CD4-positive, alpha-beta T cell (primary cell): ENCODE measurements around the gene MACROD2. TPM values are rescaled to one million over a fixed set of nuclear protein-coding genes. Genes with fewer than 3 reads are reported as not detected.

ENCODE experiments used
- ATAC-seq: fragments of 200-7000 bp; cut with Tn5 transposase; one replicate; pipeline ENCODE4 v1.10.0; 2022; ENCODE audit warnings: mild to moderate bottlenecking; ENCODE audit not compliant: poor library complexity
- CTCF ChIA-PET: fragments of 350-600 bp; sonication (Branson Sonifier 250); formaldehyde crosslinking; loops from one replicate; lab custom pipeline; 2021; ENCODE audit warnings: antibody characterized with exemption, inconsistent platforms; lab: Charles Lee
- POLR2A ChIA-PET: fragments of 350-600 bp; sonication (Branson Sonifier 250); formaldehyde crosslinking; loops from one replicate; lab custom pipeline; 2021; ENCODE audit warnings: antibody characterized with exemption, inconsistent platforms; lab: Charles Lee
- DNase-seq, 14 experiments: peaks; one replicate each; pipeline ENCODE4 v3.0.0-alpha.2; 2013 to 2020; ENCODE audit warnings: mixed read lengths in 2 of 14
- H3K27ac ChIP-seq, 2 donors: one replicate each; pipeline versions ENCODE4 v1.5.1 to v1.7.0; 2013; ENCODE audit warnings: low read length in 2 of 2, low read depth in 1 of 2, mild to moderate bottlenecking in 1 of 2
- H3K27me3 ChIP-seq, 2 experiments: 1 replicate in 1 of 2; 2 replicates in 1 of 2; pipeline versions ENCODE4 v1.6.1 to v1.7.0; 2013; ENCODE audit warnings: low read length in 2 of 2, control low read depth in 1 of 2, mild to moderate bottlenecking in 1 of 2, moderate library complexity in 1 of 2; ENCODE audit not compliant: insufficient read depth in 2 of 2, control insufficient read depth in 1 of 2
- H3K36me3 ChIP-seq: one replicate; pipeline ENCODE4 v1.6.1; 2013; ENCODE audit warnings: low read length, control low read depth; ENCODE audit not compliant: insufficient read depth
- H3K4me1 ChIP-seq: one replicate; pipeline ENCODE4 v1.6.1; 2013; ENCODE audit warnings: low read length, control low read depth; ENCODE audit not compliant: insufficient read depth
- H3K4me3 ChIP-seq: one replicate; pipeline ENCODE4 v1.5.1; 2013; ENCODE audit warnings: mild to moderate bottlenecking, low read length, moderate library complexity
- H3K9me3 ChIP-seq, 2 experiments: 1 replicate in 1 of 2; 2 replicates in 1 of 2; pipeline versions ENCODE4 v1.6.1 to v1.7.0; 2013; ENCODE audit warnings: low read length in 2 of 2, mild to moderate bottlenecking in 2 of 2, control low read depth in 1 of 2, moderate library complexity in 1 of 2; ENCODE audit not compliant: control insufficient read depth in 1 of 2, insufficient read depth in 1 of 2
- H3K27ac Mint-ChIP-seq: one replicate; pipeline ENCODE4 v1.8.0; 2020; ENCODE audit warnings: mixed read lengths
- H3K27me3 Mint-ChIP-seq: one replicate; pipeline ENCODE4 v1.8.0; 2021; ENCODE audit warnings: mixed read lengths
- H3K36me3 Mint-ChIP-seq: one replicate; pipeline ENCODE4 v1.8.0; 2021; ENCODE audit warnings: low read depth, mixed read lengths
- H3K4me1 Mint-ChIP-seq: one replicate; pipeline ENCODE4 v1.8.0; 2021; ENCODE audit warnings: low read depth, mixed read lengths
- H3K4me3 Mint-ChIP-seq: one replicate; pipeline ENCODE4 v1.8.0; 2020; ENCODE audit warnings: mild to moderate bottlenecking, mixed read lengths
- H3K9me3 Mint-ChIP-seq: one replicate; pipeline ENCODE4 v1.8.0; 2020; ENCODE audit warnings: mixed read lengths
- intact Hi-C, 2 experiments: fragments of 100-400 bp; cut with DNase I in 1 of 2; cut with micrococcal nuclease in 1 of 2; formaldehyde crosslinking; loops; one replicate each; pipeline versions ENCODE4 v1.15.1 to v1.9.0; 2023 to 2025; cut with DNase I, micrococcal nuclease
- total RNA-seq, 174 experiments: library from RNA in 2 of 174; stranded (reverse) in 2 of 174; gene quantifications; one replicate each; pipeline ENCODE4 v1.2.3 and lab custom pipeline; 2021 to 2026
- TF ChIP-seq, protein P1 (sequence below): fragments of 200-600 bp; IDR thresholded peaks from one replicate; pipeline ENCODE4 v1.8.0; 2022; ENCODE audit warnings: antibody characterized with exemption, mild to moderate bottlenecking

Gene MACROD2
- total RNA-seq, 2 experiments from 2014 or later: not detected

- Histone ChIP-seq H3K4me3 (no peak overlapping the region), H3K36me3 (no peaks in the 10 kb centered on the region), H3K27ac (no peak overlapping the region), H3K9me3 (no peaks in the 10 kb centered on the region), H3K4me1 (no peaks in the 10 kb centered on the region), H3K27me3 (no peaks in the 10 kb centered on the region)
- ATAC-seq: no peak
- H3K4me1 Mint-ChIP-seq: no peaks in the 10 kb centered on the region
- DNase-seq: no peak
- H3K27me3 Mint-ChIP-seq: no peaks in the 10 kb centered on the region
- ChIA-PET CTCF (no interaction called here), POLR2A (no interaction called here)
- intact Hi-C loops: no loop called here
- peaks cover 5% of the 10 kb centered on the region for H3K9me3 Mint-ChIP-seq
- TF ChIP-seq, protein P1, sequence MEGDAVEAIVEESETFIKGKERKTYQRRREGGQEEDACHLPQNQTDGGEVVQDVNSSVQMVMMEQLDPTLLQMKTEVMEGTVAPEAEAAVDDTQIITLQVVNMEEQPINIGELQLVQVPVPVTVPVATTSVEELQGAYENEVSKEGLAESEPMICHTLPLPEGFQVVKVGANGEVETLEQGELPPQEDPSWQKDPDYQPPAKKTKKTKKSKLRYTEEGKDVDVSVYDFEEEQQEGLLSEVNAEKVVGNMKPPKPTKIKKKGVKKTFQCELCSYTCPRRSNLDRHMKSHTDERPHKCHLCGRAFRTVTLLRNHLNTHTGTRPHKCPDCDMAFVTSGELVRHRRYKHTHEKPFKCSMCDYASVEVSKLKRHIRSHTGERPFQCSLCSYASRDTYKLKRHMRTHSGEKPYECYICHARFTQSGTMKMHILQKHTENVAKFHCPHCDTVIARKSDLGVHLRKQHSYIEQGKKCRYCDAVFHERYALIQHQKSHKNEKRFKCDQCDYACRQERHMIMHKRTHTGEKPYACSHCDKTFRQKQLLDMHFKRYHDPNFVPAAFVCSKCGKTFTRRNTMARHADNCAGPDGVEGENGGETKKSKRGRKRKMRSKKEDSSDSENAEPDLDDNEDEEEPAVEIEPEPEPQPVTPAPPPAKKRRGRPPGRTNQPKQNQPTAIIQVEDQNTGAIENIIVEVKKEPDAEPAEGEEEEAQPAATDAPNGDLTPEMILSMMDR: no peak
- no peak overlapping the region for H3K4me3 Mint-ChIP-seq
- no peaks in the 10 kb centered on the region for H3K36me3 Mint-ChIP-seq
- H3K27ac Mint-ChIP-seq: no peak overlapping the region
These were observed 1323.4 kb downstream of the MACROD2 start for GRCh38 chr20:15318682-15319081.

- H3K4me1 ChIP-seq: no peaks in the 10 kb centered on the region
- ATAC-seq (no peak), DNase-seq (no peak)
- Mint-ChIP-seq H3K9me3 (peaks cover 5% of the 10 kb centered on the region), H3K36me3 (no peaks in the 10 kb centered on the region), H3K4me3 (no peak overlapping the region), H3K4me1 (no peaks in the 10 kb centered on the region), H3K27ac (no peak overlapping the region), H3K27me3 (no peaks in the 10 kb centered on the region)
- no peaks in the 10 kb centered on the region for H3K9me3 ChIP-seq
- no peak overlapping the region for H3K27ac ChIP-seq
- TF ChIP-seq, protein P1: no peak
- intact Hi-C loops: no loop called here
- ChIA-PET POLR2A (no interaction called here), CTCF (no interaction called here)
- no peaks in the 10 kb centered on the region for H3K27me3 ChIP-seq
- H3K36me3 ChIP-seq: no peaks in the 10 kb centered on the region
- no peak overlapping the region for H3K4me3 ChIP-seq
These were observed 1324.1 kb downstream of the MACROD2 start for GRCh38 chr20:15319439-15319838.

DNA sequence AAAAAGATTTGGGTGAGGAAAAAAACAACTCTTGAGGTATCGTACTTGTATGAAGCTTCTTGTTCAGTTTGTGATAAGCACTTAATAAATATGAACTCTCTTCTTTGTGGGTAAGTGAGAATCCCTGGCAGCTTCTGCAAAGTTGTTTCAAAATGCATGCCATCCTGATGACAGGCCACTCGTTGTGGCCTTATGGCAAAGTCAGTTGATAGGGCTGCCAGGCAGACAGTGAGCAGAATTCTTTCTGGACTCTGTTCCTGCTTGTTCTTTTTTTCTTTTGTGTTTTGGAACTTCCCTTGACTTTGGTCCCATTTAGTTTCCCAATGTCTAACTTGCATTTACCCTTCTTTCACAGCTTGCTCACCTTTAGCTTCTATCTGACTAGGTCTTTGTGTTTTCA is 1325.6 kb downstream of the MACROD2 start:
- TF ChIP-seq, protein P1: no peak
- intact Hi-C loops: no loop called here
- H3K27me3 Mint-ChIP-seq: no peaks in the 10 kb centered on the region

More for the DNA sequence above, 1325.6 kb downstream of the MACROD2 start:
- ChIA-PET CTCF (no interaction called here), POLR2A (no interaction called here)
- no peaks in the 10 kb centered on the region for H3K27me3 ChIP-seq
- no peak overlapping the region for H3K4me3 ChIP-seq
- no peaks in the 10 kb centered on the region for H3K4me1 Mint-ChIP-seq
- H3K27ac ChIP-seq: no peak overlapping the region
- no peaks in the 10 kb centered on the region for H3K4me1 ChIP-seq
- no peak overlapping the region for H3K27ac Mint-ChIP-seq
- H3K4me3 Mint-ChIP-seq: no peak overlapping the region
- H3K9me3 Mint-ChIP-seq: no peaks in the 10 kb centered on the region
- DNase-seq (no peak), ATAC-seq (no peak)
- H3K9me3 ChIP-seq: no peaks in the 10 kb centered on the region
- no peaks in the 10 kb centered on the region for H3K36me3 ChIP-seq
- no peaks in the 10 kb centered on the region for H3K36me3 Mint-ChIP-seq
